HEK293 (cell line): ENCODE results near the gene ZNF831.

Experiments
- CTCF ChIA-PET: fragments of 350-600 bp; formaldehyde crosslinking; extraction: SDS; loops from one replicate; lab custom pipeline; 2021; ENCODE audit warnings: antibody characterized with exemption; lab: Yijun Ruan, JAX
- POLR2A ChIA-PET: fragments of 300-600 bp; formaldehyde crosslinking; extraction: SDS; loops from one replicate; lab custom pipeline; 2020; ENCODE audit warnings: antibody characterized with exemption, inconsistent platforms; lab: Yijun Ruan, JAX
- H3K27ac ChIP-seq: fragments of 200-500 bp; sonication (Bioruptor generic); 2 replicates; pipeline ENCODE4 v1.5.1; 2014; ENCODE audit warnings: low read depth, low read length, control low read depth, inconsistent platforms; ENCODE audit errors: extremely low read depth
- H3K36me3 ChIP-seq, 2 experiments: fragments of 200-500 bp in 1 of 2; sonication (Bioruptor generic) in 1 of 2; 1 replicate in 1 of 2; 2 replicates in 1 of 2; pipeline ENCODE4 v1.5.1; 2014 to 2017; ENCODE audit warnings: inconsistent platforms in 2 of 2, low read length in 2 of 2; ENCODE audit not compliant: control insufficient read depth in 2 of 2, insufficient read depth in 1 of 2
- H3K4me1 ChIP-seq: fragments of 200-500 bp; sonication (Bioruptor generic); 2 replicates; pipeline ENCODE4 v1.5.1; 2014; ENCODE audit warnings: mild to moderate bottlenecking, low read length, inconsistent platforms; ENCODE audit not compliant: control insufficient read depth, insufficient read depth
- H3K4me3 ChIP-seq: 2 replicates; pipeline ENCODE4 v1.5.1; 2011; ENCODE audit warnings: low read depth, mild to moderate bottlenecking, control low read depth, low read length, moderate library complexity
- H3K9me3 ChIP-seq: fragments of 200-500 bp; sonication (Bioruptor generic); 2 replicates; pipeline ENCODE4 v1.5.1; 2014; ENCODE audit warnings: low read depth, low read length, inconsistent platforms; ENCODE audit not compliant: control insufficient read depth, insufficient read depth
- ATF2 ChIP-seq: fragments of 450-650 bp; formaldehyde crosslinking; IDR thresholded peaks from 2 replicates; pipeline ENCODE4 v1.5.1; 2016; ENCODE audit warnings: missing biosample characterization, missing genetic modification characterization, low read depth
- BCL11A ChIP-seq: fragments of 450-650 bp; formaldehyde crosslinking; IDR thresholded peaks from 2 replicates; pipeline ENCODE4 v1.5.1; 2016; ENCODE audit warnings: low read depth, missing biosample characterization, missing genetic modification characterization
- KLF9 ChIP-seq: fragments of 450-650 bp; formaldehyde crosslinking; IDR thresholded peaks from 2 replicates; pipeline ENCODE4 v1.5.1; 2016; ENCODE audit warnings: missing biosample characterization, missing genetic modification characterization, low read depth
- MEIS1 ChIP-seq: sonication (generic); formaldehyde crosslinking; IDR thresholded peaks from 2 replicates; pipeline ENCODE4 v1.8.1; 2022; ENCODE audit warnings: missing genetic modification reagents, mild to moderate bottlenecking, borderline replicate concordance
- PRDM1 ChIP-seq: fragments of 450-650 bp; formaldehyde crosslinking; IDR thresholded peaks from 2 replicates; pipeline ENCODE4; 2016; ENCODE audit warnings: missing biosample characterization, missing genetic modification characterization
- PRDM2 ChIP-seq: fragments of 450-650 bp; formaldehyde crosslinking; IDR thresholded peaks from 2 replicates; pipeline ENCODE4 v1.5.1; 2016; ENCODE audit warnings: missing biosample characterization, missing genetic modification characterization, borderline replicate concordance
- REPIN1 ChIP-seq: fragments of 450-650 bp; formaldehyde crosslinking; IDR thresholded peaks from 2 replicates; pipeline ENCODE4 v1.5.1; 2017; ENCODE audit warnings: missing biosample characterization, missing genetic modification characterization, low read depth
- SETDB1 ChIP-seq: IDR thresholded peaks from one replicate; pipeline ENCODE4 v1.6.1; 2017; ENCODE audit warnings: mild to moderate bottlenecking, low read length, moderate library complexity, mixed read lengths; ENCODE audit not compliant: insufficient read length
- YY2 ChIP-seq: fragments of 450-650 bp; formaldehyde crosslinking; IDR thresholded peaks from 2 replicates; pipeline ENCODE4 v1.5.1; 2016; ENCODE audit warnings: missing biosample characterization, missing genetic modification characterization
- ZNF133 ChIP-seq: fragments of 450-650 bp; formaldehyde crosslinking; IDR thresholded peaks from 2 replicates; pipeline ENCODE4 v1.5.1; 2016; ENCODE audit warnings: missing biosample characterization, missing genetic modification characterization
- ZNF174 ChIP-seq: fragments of 450-650 bp; formaldehyde crosslinking; IDR thresholded peaks from 2 replicates; pipeline ENCODE4 v1.5.0; 2017; ENCODE audit warnings: missing biosample characterization, mild to moderate bottlenecking, missing genetic modification characterization
- ZNF23 ChIP-seq: fragments of 450-650 bp; formaldehyde crosslinking; IDR thresholded peaks from 2 replicates; pipeline ENCODE4 v1.5.1; 2016; ENCODE audit warnings: missing biosample characterization, missing genetic modification characterization, borderline replicate concordance
- ZNF391 ChIP-seq: fragments of 450-650 bp; formaldehyde crosslinking; IDR thresholded peaks from 2 replicates; pipeline ENCODE4 v1.5.1; 2016; ENCODE audit warnings: low read depth, missing biosample characterization, missing genetic modification characterization, borderline replicate concordance
- ZNF510 ChIP-seq: fragments of 450-650 bp; formaldehyde crosslinking; IDR thresholded peaks from 2 replicates; pipeline ENCODE4 v1.5.1; 2018; ENCODE audit warnings: mild to moderate bottlenecking, missing genetic modification characterization, missing biosample characterization; ENCODE audit not compliant: insufficient replicate concordance
- ZNF558 ChIP-seq: fragments of 450-650 bp; formaldehyde crosslinking; IDR thresholded peaks from 2 replicates; pipeline ENCODE4 v1.5.1; 2016; ENCODE audit warnings: missing biosample characterization, missing genetic modification characterization
- ZNF561 ChIP-seq: fragments of 450-650 bp; IDR thresholded peaks from 2 replicates; pipeline ENCODE4 v1.5.1; 2018; ENCODE audit warnings: missing biosample characterization, missing genetic modification characterization, borderline replicate concordance
- ZNF621 ChIP-seq: fragments of 450-650 bp; formaldehyde crosslinking; IDR thresholded peaks from 2 replicates; pipeline ENCODE4 v1.5.1; 2017; ENCODE audit warnings: missing biosample characterization, missing genetic modification characterization
- ZNF707 ChIP-seq: fragments of 450-650 bp; formaldehyde crosslinking; IDR thresholded peaks from 2 replicates; pipeline ENCODE4 v1.5.1; 2016; ENCODE audit warnings: missing biosample characterization, missing genetic modification characterization
- ZNF785 ChIP-seq: fragments of 450-650 bp; formaldehyde crosslinking; IDR thresholded peaks from 2 replicates; pipeline ENCODE4 v1.5.1; 2016; ENCODE audit warnings: missing biosample characterization, missing genetic modification characterization
- ZNF843 ChIP-seq: fragments of 450-650 bp; formaldehyde crosslinking; IDR thresholded peaks from 2 replicates; pipeline ENCODE4 v1.5.1; 2016; ENCODE audit warnings: missing biosample characterization, missing genetic modification characterization
- ZSCAN5A ChIP-seq: fragments of 450-650 bp; formaldehyde crosslinking; IDR thresholded peaks from 2 replicates; pipeline ENCODE4 v1.5.1; 2016; ENCODE audit warnings: missing biosample characterization, missing genetic modification characterization

The ZNF831 gene

GRCh38 chr20:59161721-59162120 lies 1.9 kb upstream of the ZNF831 start (continued):
- no peak for TF ChIP-seq PRDM2
- TF ChIP-seq BCL11A (tag by site-specific recombination) = no peak
- no peak for TF ChIP-seq YY2 (tag by site-specific recombination)
- TF ChIP-seq ZNF621 (tag by site-specific recombination) = no peak
- no peak for TF ChIP-seq ZNF391
- TF ChIP-seq KLF9 (tag by site-specific recombination) = no peak
- no peak for TF ChIP-seq ATF2 (tag by site-specific recombination)
- TF ChIP-seq, all 188 proteins: peak for 0

GRCh38 chr20:59164686-59165391 lies 1.2 kb downstream of the ZNF831 start:
- Histone ChIP-seq H3K4me3 (no peak overlapping the region), H3K36me3 (no peaks in the 10 kb centered on the region), H3K27ac (no peak overlapping the region), H3K9me3 (no peaks in the 10 kb centered on the region), H3K4me1 (no peaks in the 10 kb centered on the region)
- TF ChIP-seq ZNF785 (tag by site-specific recombination) (no peak), SETDB1 (no peak), ZNF133 (tag by site-specific recombination) (no peak), REPIN1 (tag by site-specific recombination) (no peak), PRDM1 (tag by site-specific recombination) (no peak), ZNF843 (tag by site-specific recombination) (no peak), ZNF23 (tag by site-specific recombination) (no peak), ZNF510 (tag by site-specific recombination) (no peak), ZNF561 (tag by site-specific recombination) (no peak), ZNF707 (tag by site-specific recombination) (no peak), ZNF558 (tag by site-specific recombination) (no peak), ZSCAN5A (tag by site-specific recombination) (no peak), MEIS1 (no peak), ZNF174 (tag by site-specific recombination) (no peak)
- CTCF ChIA-PET = no interaction called here
- POLR2A ChIA-PET = no interaction called here
